ENCODE data around the gene TSPAN13. TPM values are rescaled to one million over a fixed set of nuclear protein-coding genes. Genes with fewer than 3 reads are reported as not detected.
A peak's percentile ranks its signal among the peaks of the same experiment; 100 is the strongest.

The TSPAN13 gene
- total RNA-seq, 4 donors from 2014 or later = 2.8 to 8.3 (median 6.9) TPM

GRCh38 chr7:16741676-16742075 lies 11.9 kb upstream of the TSPAN13 start:
- TF ChIP-seq, protein P1, sequence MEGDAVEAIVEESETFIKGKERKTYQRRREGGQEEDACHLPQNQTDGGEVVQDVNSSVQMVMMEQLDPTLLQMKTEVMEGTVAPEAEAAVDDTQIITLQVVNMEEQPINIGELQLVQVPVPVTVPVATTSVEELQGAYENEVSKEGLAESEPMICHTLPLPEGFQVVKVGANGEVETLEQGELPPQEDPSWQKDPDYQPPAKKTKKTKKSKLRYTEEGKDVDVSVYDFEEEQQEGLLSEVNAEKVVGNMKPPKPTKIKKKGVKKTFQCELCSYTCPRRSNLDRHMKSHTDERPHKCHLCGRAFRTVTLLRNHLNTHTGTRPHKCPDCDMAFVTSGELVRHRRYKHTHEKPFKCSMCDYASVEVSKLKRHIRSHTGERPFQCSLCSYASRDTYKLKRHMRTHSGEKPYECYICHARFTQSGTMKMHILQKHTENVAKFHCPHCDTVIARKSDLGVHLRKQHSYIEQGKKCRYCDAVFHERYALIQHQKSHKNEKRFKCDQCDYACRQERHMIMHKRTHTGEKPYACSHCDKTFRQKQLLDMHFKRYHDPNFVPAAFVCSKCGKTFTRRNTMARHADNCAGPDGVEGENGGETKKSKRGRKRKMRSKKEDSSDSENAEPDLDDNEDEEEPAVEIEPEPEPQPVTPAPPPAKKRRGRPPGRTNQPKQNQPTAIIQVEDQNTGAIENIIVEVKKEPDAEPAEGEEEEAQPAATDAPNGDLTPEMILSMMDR (IDR thresholded peaks at IDR 0.05 in 4 of 5, conservative IDR thresholded peaks at IDR 0.05 in 1 of 5) = no peak
- no peak for TF ChIP-seq POLR2A (IDR thresholded peaks at IDR 0.05)
- no peaks in the 10 kb centered on the region for H3K4me1 ChIP-seq
- H3K4me3 ChIP-seq = no peak overlapping the region
- H3K36me3 ChIP-seq = no peaks in the 10 kb centered on the region
- ATAC-seq (no peak), DNase-seq (no peak)
- in situ Hi-C loops (cut with MboI; ENCODE audit: low sequenced_read_pairs in 4 of 4) = no loop called here
- no peaks in the 10 kb centered on the region for H3K27me3 ChIP-seq
- H3K27ac ChIP-seq = peak overlapping the region in 3 of 4 donors; percentile 24 to 51 (median 24)
- intact Hi-C loops (cut with DNase I; ENCODE audit: low total_unique reads) = no loop called here
- H3K9me3 ChIP-seq = no peaks in the 10 kb centered on the region

- H3K36me3 ChIP-seq = no peaks in the 10 kb centered on the region
- H3K4me3 ChIP-seq = no peak overlapping the region
- no peak for DNase-seq
- H3K9me3 ChIP-seq = no peaks in the 10 kb centered on the region
- no peak for TF ChIP-seq POLR2A (IDR thresholded peaks at IDR 0.05)
- peak overlapping the region in 2 of 4 donors; percentile 33 to 51 for H3K27ac ChIP-seq
- H3K4me1 ChIP-seq = peaks cover 0 to 4% of the 10 kb centered on the region in 2 donors
- in situ Hi-C loops (cut with MboI; ENCODE audit: low sequenced_read_pairs in 4 of 4) = no loop called here
- ATAC-seq = no peak
- intact Hi-C loops (cut with DNase I; ENCODE audit: low total_unique reads) = no loop called here
- H3K27me3 ChIP-seq = no peaks in the 10 kb centered on the region
Observed at GRCh38 chr7:16742547-16742946, 11.0 kb upstream of the TSPAN13 start.

DNA sequence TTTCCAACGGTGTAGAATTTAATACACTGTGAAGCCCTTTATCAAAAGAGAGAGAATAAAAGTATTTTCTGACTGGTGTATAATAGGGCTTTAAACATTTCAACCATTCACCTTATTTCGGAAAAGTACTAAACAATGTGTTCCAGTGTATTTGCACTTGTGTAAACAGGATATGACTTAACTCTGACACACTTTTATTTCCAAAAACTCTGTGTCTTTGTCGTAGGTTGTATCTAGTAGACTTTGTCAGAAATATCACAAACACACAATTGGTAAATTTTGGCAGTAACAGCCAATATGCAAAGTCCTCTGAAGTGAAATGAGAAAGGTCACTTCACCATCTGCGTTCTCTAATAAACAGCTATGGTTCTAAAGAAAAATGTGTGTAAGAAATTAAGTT lies 10.3 kb upstream of the TSPAN13 start:
- in situ Hi-C loops (cut with MboI; ENCODE audit: low sequenced_read_pairs in 4 of 4) = no loop called here
- DNase-seq (no peak), ATAC-seq (peak in 1 of 2 donors; percentile 26)
- Histone ChIP-seq H3K4me1 (peaks cover 0 to 4% of the 10 kb centered on the region in 2 donors), H3K9me3 (no peaks in the 10 kb centered on the region), H3K36me3 (no peaks in the 10 kb centered on the region), H3K27me3 (no peaks in the 10 kb centered on the region), H3K27ac (peak overlapping the region in 3 of 4 donors; percentile 51 to 55 (median 52)), H3K4me3 (no peak overlapping the region)
- no peak for TF ChIP-seq POLR2A (IDR thresholded peaks at IDR 0.05)
- TF ChIP-seq, protein P1 (IDR thresholded peaks at IDR 0.05 in 4 of 5, conservative IDR thresholded peaks at IDR 0.05 in 1 of 5) = no peak
- intact Hi-C loops (cut with DNase I; ENCODE audit: low total_unique reads) = no loop called here

- no peaks in the 10 kb centered on the region for H3K36me3 ChIP-seq
- peak overlapping the region in 3 of 4 donors; percentile 51 to 55 (median 52) for H3K27ac ChIP-seq
- ATAC-seq = no peak
- peaks cover 0 to 4% of the 10 kb centered on the region in 2 donors for H3K4me1 ChIP-seq
- TF ChIP-seq, protein P1 (IDR thresholded peaks at IDR 0.05 in 4 of 5, conservative IDR thresholded peaks at IDR 0.05 in 1 of 5) = no peak
- TF ChIP-seq POLR2A (IDR thresholded peaks at IDR 0.05) = no peak
- H3K4me3 ChIP-seq = no peak overlapping the region
- H3K27me3 ChIP-seq = no peaks in the 10 kb centered on the region
- no peak for DNase-seq
- in situ Hi-C loops (cut with MboI; ENCODE audit: low sequenced_read_pairs in 4 of 4) (no loop called here), intact Hi-C loops (cut with DNase I; ENCODE audit: low total_unique reads) (no loop called here)
- no peaks in the 10 kb centered on the region for H3K9me3 ChIP-seq
Observed at GRCh38 chr7:16744518-16745250, 8.9 kb upstream of the TSPAN13 start.

DNA sequence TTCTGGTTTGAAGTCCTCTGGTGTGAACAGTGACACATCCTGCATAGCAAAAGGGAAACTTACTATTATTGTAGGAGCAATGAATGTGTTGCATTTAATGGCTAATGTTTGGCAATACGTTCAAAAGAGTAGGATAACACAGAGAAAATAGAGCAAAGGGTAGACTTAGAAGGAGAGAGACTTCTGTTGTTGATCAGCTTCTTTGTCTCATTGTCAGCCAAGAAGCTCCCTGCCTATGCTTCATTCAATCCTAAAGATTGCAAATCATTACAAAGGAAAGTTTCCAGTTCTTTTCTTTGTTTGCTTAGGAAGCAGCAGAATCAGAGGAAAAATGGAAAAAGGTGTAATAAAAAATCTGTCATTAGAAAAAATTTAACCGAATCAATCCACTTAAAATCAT lies 7.9 kb upstream of the TSPAN13 start:
- intact Hi-C loops (cut with DNase I; ENCODE audit: low total_unique reads) = no loop called here
- Histone ChIP-seq H3K9me3 (no peaks in the 10 kb centered on the region), H3K27me3 (no peaks in the 10 kb centered on the region), H3K4me1 (peaks cover 0 to 4% of the 10 kb centered on the region in 2 donors), H3K36me3 (no peaks in the 10 kb centered on the region), H3K27ac (no peak overlapping the region), H3K4me3 (no peak overlapping the region)
- ATAC-seq (no peak), DNase-seq (no peak)
- no peak for TF ChIP-seq POLR2A (IDR thresholded peaks at IDR 0.05)
- TF ChIP-seq, protein P1 (IDR thresholded peaks at IDR 0.05 in 4 of 5, conservative IDR thresholded peaks at IDR 0.05 in 1 of 5) = no peak
- in situ Hi-C loops (cut with MboI; ENCODE audit: low sequenced_read_pairs in 4 of 4) = no loop called here
